NCI-H2227 (cell line): ENCODE measurements around the gene RGMA.
"Not testable (repeated sequence)": the region's sequence is repeated elsewhere in the genome, so short reads cannot be mapped to it uniquely, and the experiment has no call there.

Source experiments
- DNase-seq: peaks from one replicate; lab custom pipeline; 2025; ENCODE audit not compliant: unreplicated experiment; lab: John Stamatoyannopoulos, UW

The RGMA gene

GRCh38 chr15:93049233-93049632 is 39.8 kb downstream of the RGMA start:
- DNase-seq, result no peak

DNA sequence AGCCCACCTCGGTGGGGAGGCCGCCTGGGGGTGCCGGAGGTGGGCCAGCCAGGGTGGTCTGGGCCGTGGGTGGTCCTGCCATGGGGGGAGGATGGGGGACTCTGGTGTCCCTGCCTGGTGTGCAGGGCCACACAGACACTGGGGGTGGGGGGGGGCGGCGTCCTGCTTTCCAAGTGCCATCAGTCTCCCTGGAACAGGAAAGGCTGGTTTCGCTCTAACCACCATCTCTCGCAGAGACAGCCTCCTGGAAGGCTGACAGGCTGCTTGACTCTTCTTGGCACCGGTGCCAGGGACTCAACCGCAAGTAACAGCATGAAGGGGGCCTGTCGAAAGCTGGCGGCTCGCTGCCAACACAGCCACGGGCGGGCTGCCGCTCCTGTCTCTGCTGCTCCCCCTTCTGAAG is 40.3 kb downstream of the RGMA start:
- DNase-seq, result no peak

DNA sequence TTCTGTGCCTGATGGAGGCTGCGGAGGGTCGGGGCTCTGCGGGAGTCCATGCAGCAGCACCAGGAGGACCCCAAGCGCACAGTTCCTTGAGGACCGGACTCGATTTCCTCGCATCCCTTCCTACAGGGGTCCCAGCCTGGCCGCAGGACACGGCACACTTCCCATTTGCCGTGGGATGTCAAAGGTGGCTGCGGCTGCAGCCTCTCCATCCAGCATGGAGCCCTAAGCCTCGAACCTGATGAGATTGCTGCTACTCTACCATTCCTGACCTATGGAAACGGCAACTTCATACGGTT is 40.6 kb downstream of the RGMA start:
- DNase-seq, result no peak

DNA sequence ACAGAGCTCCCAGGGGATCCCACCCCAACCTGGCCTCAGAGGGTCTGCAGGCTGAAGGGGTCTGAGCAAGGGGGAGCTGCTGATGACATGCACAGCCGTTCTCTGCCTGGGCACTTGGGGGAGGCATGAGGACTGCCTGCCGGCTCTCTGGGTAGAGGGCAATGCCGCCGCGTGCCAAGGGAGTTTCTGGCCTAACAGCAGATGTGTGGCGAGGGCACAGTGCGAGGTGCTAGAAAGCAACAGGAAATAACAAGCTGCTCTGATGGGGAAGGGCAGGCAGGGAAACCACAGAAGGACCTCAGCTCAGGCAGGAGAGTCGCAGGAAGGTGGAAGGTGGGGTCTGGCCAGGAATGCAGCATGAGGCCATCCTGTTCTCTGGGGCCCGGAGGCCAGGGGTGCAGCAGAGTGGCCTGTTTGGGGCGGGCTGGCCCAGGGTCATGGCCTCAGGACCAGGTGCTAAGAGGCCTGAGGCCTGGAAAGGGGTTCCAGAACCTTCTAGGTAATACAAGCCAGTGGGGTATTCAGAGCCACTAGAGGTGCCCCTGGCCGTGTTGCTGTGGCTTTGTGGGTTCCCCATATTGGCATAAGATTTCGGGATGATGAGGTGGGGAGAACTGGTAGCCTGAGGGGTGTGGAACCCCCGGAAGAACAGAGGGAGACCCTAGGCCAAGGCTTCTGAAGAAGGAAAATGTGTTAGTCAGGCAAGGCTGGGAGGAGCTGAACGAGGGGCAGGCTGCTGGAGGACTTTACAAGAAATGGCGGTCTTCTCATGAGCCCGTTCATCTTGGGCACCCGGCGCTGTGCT is 41.2 kb downstream of the RGMA start:
- DNase-seq, result no peak

DNA sequence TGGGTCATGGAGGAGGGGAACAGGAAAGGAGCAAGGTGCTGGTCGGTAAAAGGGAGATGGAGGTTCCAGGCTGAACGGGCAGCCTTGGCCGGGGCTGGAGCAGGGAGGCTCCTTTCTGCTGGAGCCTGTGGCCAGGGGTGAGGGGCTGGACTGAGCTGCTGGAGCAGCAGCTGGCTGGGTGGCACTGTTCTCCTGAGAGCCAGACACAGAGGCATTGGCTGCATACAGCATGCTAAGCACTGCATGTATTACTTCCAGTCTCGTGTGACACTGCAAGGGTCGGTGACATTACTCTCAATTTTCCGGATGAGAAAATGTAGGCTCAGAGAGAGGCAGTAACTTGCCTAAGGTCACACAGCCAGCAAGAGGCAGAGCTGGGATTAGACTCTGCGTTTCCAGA is 42.3 kb downstream of the RGMA start:
- DNase-seq, result no peak

GRCh38 chr15:93046120-93046519 is 42.9 kb downstream of the RGMA start:
- DNase-seq, result no peak

GRCh38 chr15:93045191-93045785 is 43.7 kb downstream of the RGMA start:
- DNase-seq, result no peak

GRCh38 chr15:93044301-93045190 is 44.5 kb downstream of the RGMA start:
- no peak for DNase-seq

- no peak for DNase-seq
Observed at GRCh38 chr15:93043621-93044300, 45.2 kb downstream of the RGMA start.

- DNase-seq, result no peak
Observed at GRCh38 chr15:93042691-93043378, 46.2 kb downstream of the RGMA start.

DNA sequence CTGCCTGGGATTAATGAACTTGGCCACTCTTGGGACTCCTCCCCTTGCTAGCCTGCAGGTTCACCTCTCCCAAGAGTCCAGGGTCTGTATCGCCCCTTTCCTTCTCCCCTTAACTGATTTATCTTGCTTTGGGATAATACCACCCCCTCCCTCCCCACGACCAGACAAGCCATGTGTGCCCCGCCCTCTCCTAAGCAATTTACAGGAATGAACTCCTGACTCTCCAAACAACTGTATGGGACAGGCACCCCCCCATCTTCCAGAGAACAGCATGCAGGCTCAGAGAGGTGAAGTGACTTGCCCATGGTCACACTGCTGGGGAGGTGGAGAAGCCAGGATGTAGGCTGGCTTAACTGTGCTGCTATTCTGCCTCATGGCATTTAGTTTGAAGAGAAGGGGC is 46.8 kb downstream of the RGMA start:
- DNase-seq, result no peak

- no peak for DNase-seq
Observed at GRCh38 chr15:93041159-93041547, 47.9 kb downstream of the RGMA start.

- DNase-seq, result no peak
Observed at GRCh38 chr15:93040288-93041158, 48.5 kb downstream of the RGMA start.

DNA sequence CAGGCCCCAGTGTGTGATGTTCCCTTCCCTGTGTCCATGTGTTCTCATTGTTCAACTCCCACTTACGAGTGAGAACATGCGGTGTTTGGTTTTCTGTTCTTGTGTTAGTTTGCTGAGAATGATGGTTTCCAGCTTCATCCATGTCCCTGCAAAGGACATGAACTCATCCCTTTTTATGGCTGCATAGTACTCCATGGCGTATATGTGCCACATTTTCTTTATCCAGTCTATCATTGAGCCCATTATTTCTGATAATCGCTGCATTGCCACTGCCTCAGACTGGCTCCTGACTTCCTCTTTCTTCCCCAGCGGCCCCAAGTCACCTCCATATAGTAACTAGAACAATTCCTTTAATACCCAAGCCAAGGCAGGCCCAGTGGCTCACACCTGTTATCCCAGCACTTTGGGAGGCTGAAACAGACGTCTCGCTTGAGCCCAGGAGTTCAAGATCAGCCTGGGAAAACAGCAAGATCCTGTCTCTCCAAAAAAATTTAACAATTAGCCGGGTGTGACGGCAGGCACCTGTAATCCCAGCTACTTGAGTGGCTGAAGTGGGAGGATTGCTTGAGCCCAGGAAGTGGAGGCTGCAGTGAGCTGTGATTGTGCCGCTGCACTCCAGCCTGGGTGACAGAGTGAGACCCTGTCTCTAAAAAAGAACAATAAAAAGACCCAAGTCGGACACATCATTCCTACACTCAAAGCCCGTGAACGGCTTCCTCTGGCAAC is 49.3 kb downstream of the RGMA start:
- DNase-seq, result not testable (repeated sequence)

- DNase-seq, result no peak
Observed at GRCh38 chr15:93037820-93038705, 50.9 kb downstream of the RGMA start.

GRCh38 chr15:93036951-93037819 is 51.8 kb downstream of the RGMA start:
- no peak for DNase-seq
